GM12892 (cell line): ENCODE data around the gene TEX261.

Experiments
- DNase-seq: peaks from one replicate; pipeline ENCODE4 v3.0.0; 2011; ENCODE audit not compliant: insufficient read length
- FAIRE-seq: peaks from 2 replicates; lab custom pipeline; 2011; peaks lifted over from hg19 to GRCh38; lab: Jason Lieb, UNC
- POLR2A ChIP-seq: IDR thresholded peaks from 2 replicates; pipeline ENCODE4 v1.6.1; 2011; ENCODE audit warnings: low read depth, low read length, control low read depth
- POLR2AphosphoS5 ChIP-seq: IDR thresholded peaks from 2 replicates; pipeline ENCODE4 v1.6.1; 2011; ENCODE audit warnings: low read depth, low read length, control low read depth
- TAF1 ChIP-seq: IDR thresholded peaks from 2 replicates; pipeline ENCODE4 v1.6.1; 2011; ENCODE audit warnings: low read depth, mild to moderate bottlenecking, control low read depth, low read length, borderline replicate concordance

The TEX261 gene

DNA sequence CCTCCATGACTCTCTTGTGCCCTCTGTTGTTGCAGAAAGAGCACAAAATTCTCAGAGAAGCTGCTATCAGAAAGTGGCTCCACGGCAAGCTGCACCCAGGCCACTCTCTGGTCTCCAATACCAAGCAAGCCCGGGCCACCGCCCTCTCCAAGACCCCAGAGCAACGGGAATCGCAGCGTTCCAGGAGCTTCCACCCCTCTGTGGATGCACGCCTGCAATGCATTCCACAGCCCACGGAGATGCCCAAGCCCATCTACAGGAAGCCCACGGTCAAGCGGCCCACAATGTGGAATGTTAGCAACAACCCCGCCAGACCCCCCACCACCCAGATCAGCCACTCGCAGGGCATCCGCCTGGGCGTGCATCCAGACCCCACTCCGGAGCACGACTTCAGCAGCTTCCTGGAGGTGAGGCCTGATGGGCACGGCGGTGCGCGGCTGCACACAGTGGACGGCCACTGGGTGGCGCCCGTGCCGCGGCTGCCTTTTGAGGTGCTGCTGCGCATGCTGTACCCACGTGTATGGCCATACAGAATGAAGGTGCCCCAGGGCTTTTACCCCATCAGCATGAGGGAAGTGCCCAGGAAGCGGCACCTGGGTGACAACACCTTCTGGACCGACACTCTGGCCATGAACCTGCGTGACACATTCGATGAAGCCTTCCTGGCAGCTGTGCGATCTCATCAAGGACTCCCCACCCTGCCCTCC is 9.9 kb downstream of the TEX261 start:
- peak; percentile 94 for FAIRE-seq
- DNase-seq: peak; percentile 84
- TF ChIP-seq POLR2A (no peak), POLR2AphosphoS5 (no peak), TAF1 (no peak)

- TF ChIP-seq POLR2A: no peak
- no peak for TF ChIP-seq POLR2AphosphoS5
- TF ChIP-seq TAF1: no peak
- FAIRE-seq: no peak
- no peak for DNase-seq
Measured at GRCh38 chr2:70984228-70984575, 10.5 kb downstream of the TEX261 start.

DNA sequence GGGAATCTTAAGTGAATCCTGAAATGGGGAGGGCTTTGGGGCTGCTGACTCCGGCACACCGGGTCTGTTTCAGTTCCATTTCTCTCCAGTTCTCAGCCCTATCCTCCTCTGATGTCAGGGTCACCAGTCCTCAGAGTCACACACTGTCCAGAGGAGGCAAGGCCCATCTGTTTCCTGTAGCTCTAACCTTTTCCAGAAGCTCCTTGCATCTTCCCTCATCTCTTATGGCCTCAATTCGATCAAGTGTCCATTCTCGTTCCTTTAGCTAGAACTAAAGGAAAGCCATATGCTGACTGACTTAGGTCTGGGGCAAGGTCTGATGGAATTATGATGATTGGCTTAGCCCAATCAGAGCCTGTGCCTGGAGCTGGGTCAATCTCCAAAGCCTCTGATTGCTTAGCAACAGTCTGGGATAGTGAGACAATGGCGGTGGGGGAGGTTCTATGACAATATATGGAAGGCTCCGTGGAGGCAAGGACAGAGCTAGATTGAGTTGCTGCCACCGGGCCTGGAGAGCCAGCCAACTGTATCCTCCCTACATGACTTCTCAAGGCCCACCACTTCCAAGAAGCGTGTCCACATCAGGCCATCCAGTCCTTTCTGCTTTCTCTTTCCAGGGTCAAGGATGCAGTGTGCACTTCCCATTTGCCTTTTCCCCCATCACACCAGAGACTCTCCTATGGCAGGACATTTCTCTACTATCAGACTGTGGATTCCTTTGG is 11.0 kb downstream of the TEX261 start:
- no peak for FAIRE-seq

GRCh38 chr2:70982971-70983370 is 11.7 kb downstream of the TEX261 start:
- no peak for TF ChIP-seq POLR2A
- TF ChIP-seq TAF1: no peak
- no peak for TF ChIP-seq POLR2AphosphoS5
- FAIRE-seq: no peak
- no peak for DNase-seq

More for the DNA sequence above, 11.0 kb downstream of the TEX261 start:
- no peak for DNase-seq
- TF ChIP-seq POLR2A (no peak), POLR2AphosphoS5 (no peak), TAF1 (no peak)

DNA sequence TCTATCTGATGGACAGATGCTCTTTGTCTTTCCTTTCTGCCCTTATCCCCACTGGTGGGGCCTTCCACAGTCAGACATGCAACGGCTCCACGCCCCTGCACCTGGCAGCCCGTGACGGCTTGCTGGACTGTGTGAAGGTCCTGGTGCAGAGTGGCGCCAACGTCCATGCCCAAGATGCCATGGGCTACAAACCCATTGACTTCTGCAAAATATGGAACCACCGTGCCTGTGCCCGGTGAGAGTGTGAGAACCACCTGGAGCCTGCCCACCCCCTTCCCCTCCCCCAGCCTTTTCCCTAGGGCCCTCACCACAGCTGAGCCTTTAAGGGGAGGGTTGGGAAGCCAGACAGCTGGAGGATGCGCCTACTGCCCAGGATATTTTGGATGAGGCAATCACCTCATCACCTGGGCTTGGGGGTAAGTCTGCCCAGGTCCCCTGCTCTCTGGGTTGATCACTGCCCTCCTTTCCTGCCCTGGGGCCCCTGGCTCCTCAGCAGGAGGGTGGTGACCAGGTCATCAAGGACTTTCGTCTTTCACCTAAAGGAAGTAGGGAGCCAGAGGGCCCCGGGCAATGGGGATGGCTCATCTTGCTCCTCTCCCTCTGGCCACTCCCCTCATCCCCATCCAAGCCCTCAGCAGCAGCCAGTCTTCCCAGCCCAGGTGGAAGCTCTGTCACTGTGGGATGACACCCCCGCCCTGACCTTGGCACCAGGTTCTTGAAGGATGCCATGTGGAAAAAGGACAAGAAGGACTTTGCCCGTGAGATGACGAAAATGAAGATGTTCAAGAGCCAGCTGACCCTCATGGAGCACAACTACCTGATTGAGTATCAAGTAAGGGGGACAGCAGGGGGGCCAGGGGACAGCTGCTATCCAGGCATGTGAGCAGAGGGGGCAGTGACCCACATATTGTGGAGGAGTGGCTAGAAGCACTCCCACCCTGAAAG is 12.5 kb downstream of the TEX261 start:
- FAIRE-seq: no peak
- TF ChIP-seq TAF1 (no peak), POLR2AphosphoS5 (no peak), POLR2A (no peak)

DNA sequence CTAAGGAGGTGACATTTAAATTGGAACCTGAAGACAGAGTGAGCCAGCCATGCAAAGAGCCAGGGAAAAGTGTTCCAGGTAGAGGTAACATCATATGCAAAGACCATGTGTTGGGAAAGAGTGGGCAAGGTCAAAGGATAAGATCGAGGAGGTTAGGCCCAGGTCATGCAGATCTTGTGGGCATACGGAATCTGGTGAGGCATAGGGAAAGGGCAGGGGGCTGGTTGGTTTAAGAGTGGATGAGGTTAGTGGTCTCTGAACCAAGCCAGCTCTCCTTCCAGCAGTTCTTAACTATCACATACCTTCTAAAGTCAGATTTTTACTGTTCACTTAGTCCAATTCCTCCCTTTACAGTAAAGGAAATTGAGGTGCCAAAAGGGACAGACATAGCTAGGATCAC is 13.3 kb downstream of the TEX261 start:
- DNase-seq (no peak), FAIRE-seq (no peak)
- TF ChIP-seq POLR2AphosphoS5 (no peak), TAF1 (no peak), POLR2A (no peak)

More for the DNA sequence above, 12.5 kb downstream of the TEX261 start:
- DNase-seq: no peak

- FAIRE-seq (no peak), DNase-seq (no peak)
- no peak for TF ChIP-seq POLR2AphosphoS5
- no peak for TF ChIP-seq TAF1
- TF ChIP-seq POLR2A: no peak
Measured at GRCh38 chr2:70979626-70980025, 15.0 kb downstream of the TEX261 start.

DNA sequence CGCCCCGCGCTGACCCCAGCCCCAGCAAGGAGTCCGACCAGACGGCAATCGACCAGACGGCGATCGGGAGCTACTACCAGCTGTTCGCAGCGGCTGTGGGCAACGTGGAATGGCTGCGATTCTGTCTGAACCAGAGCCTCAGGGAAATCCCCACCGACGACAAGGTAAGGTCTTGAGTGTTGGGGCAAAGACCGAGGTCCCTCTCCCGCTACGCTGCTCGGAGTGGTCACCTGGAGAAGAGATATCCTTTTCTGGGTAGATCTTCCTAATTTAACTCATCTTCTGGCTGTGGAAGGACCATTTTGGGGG is 15.5 kb downstream of the TEX261 start:
- no peak for TF ChIP-seq TAF1
- TF ChIP-seq POLR2A: no peak
- TF ChIP-seq POLR2AphosphoS5: no peak
- no peak for DNase-seq
- no peak for FAIRE-seq

GRCh38 chr2:70978341-70979179 is 16.1 kb downstream of the TEX261 start, which contains the start of gene ANKRD53:
ANKRD53 (plus strand) TSS chr2:70978630; CDS start chr2:70978646, 16 bp downstream.
- DNase-seq (no peak), FAIRE-seq (no peak)
- TF ChIP-seq TAF1 (no peak), POLR2A (no peak), POLR2AphosphoS5 (no peak)

DNA sequence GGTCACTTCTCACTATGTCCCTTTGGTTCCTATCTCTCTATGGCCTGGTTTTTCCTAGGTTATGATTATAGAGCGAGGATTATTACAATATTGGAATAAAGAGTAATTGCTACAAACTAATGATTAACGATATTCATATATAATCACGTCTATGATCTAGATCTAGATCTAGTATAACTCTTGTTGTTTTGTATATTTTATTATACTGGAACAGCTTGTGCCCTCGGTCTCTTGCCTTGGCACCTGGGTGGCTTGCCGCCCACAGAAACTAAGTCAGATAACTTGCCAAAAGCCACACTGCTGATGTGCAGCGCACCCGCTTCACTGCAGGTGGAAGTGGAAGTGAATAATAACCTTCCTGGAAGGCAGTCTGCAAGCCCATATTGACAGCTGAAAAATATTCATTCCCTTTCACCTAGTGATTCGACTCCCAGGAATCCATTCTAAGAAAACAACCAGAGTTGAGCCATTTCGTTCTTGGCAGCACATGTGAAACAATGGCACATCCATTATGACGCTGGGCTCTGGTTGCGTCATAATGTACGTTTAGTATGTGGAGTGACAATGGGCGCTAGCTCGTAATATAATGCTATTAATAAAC is 17.0 kb downstream of the TEX261 start:
- TF ChIP-seq TAF1: no peak
- TF ChIP-seq POLR2AphosphoS5: no peak
- no peak for TF ChIP-seq POLR2A
- peak; percentile 61 for FAIRE-seq
- DNase-seq: no peak

- DNase-seq (no peak), FAIRE-seq (no peak)
- TF ChIP-seq TAF1 (no peak), POLR2A (no peak), POLR2AphosphoS5 (no peak)
Measured at GRCh38 chr2:70975237-70975636, 19.4 kb downstream of the TEX261 start.

DNA sequence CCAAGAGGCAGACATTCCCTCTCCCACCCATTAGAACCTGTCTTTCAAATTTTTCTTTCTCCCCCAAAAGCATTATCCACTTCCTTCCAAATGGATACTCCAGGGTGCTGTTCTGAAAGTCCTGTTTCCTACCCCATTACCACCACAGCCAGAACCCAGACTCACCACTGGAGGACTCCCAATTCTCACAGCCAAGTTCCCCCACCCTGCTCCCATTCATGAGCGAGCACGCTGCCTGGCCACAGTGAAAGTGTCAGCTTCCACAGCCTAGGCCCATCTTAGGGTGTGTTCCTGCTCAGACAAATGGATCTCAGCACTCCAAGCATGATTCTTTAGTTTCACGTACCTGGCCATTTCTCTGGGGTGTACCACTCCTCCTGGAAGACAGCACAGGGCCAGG is 20.1 kb downstream of the TEX261 start:
- no peak for TF ChIP-seq TAF1
- TF ChIP-seq POLR2A: no peak
- no peak for TF ChIP-seq POLR2AphosphoS5
- FAIRE-seq: no peak
- no peak for DNase-seq
